ENCODE results near the gene MIGA2. TPM values are rescaled to one million over a fixed set of nuclear protein-coding genes. Genes with fewer than 3 reads are reported as not detected.

Gene MIGA2
- total and polyA plus RNA-seq, 9 of the 15 experiments (the other 6 are each of a cell fraction or from before 2014, with no cell fraction given): 0.15 to 54.1 (median 18.0) TPM

- Histone ChIP-seq H3K27me3 (ENCODE audit: control insufficient read depth in 2 of 2, insufficient read depth in 2 of 2, low read length in 2 of 2) (no peaks in the 10 kb centered on the region), H3K9ac (ENCODE audit: insufficient read depth in 1 of 2, low read depth in 2 of 2, low read length in 2 of 2) (no peak overlapping the region), H3K36me3 (ENCODE audit: control insufficient read depth, insufficient read depth, low read length) (peaks cover 34% of the 10 kb centered on the region; the same call in 2 of the 3 replicates), H4K20me1 (replicated peaks; ENCODE audit: control insufficient read depth, insufficient read depth, low read length) (peaks cover 3% of the 10 kb centered on the region; the same call in 1 of the 2 replicates), H3K9me3 (replicated peaks; ENCODE audit: control insufficient read depth, insufficient read depth, low read depth, low read length) (no peaks in the 10 kb centered on the region), H2AFZ (ENCODE audit: low read depth, low read length) (no peak overlapping the region), H3K4me3 (no peak overlapping the region), H3K79me2 (ENCODE audit: control insufficient read depth, insufficient read depth, low read length) (peaks cover 48% of the 10 kb centered on the region), H3K9me1 (ENCODE audit: control insufficient read depth, insufficient read depth, low read length) (no peaks in the 10 kb centered on the region), H3K4me1 (replicated peaks in 1 of 2; ENCODE audit: control insufficient read depth in 2 of 2, insufficient read depth in 2 of 2, low read length in 2 of 2) (peaks cover 4 to 13% of the 10 kb centered on the region in 2 experiments), H3K27ac (ENCODE audit: extremely low read depth, low read depth, low read length) (no peak overlapping the region), H3K4me2 (ENCODE audit: insufficient read depth, low read length) (no peak overlapping the region)
- BruUV-seq (replicated peaks): no TSS peak
- DNase-seq (ENCODE audit: extremely low read depth in 1 of 4, low spot score in 3 of 4) (no peak), ATAC-seq (no peak), FAIRE-seq (peak; percentile 44)
- POLR2A ChIA-PET: no interaction called here
- WGBS (ENCODE audit: insufficient coverage, low coverage, missing lambda C conversion rate): 78% methylated on average over 4 of the region's 4 CpGs
- CTCF ChIA-PET (ENCODE audit: low intra/inter-chr PET ratio): no interaction called here
- intact Hi-C loops (cut with micrococcal nuclease): no loop called here
- in situ Hi-C loops (cut with MboI): no loop called here
- TF ChIP-seq NFIC (IDR thresholded peaks at IDR 0.05): peak; percentile 75; the same call in 1 of the 2 replicates
- TF ChIP-seq PCBP1 (IDR thresholded peaks at IDR 0.05; ENCODE audit: low read depth, low read length, poor library complexity, severe bottlenecking): no peak
- no peak for TF ChIP-seq ETV6 (IDR thresholded peaks at IDR 0.05; ENCODE audit: borderline replicate concordance in 1 of 2, low read depth in 2 of 2, low read length in 1 of 2)
- no peak for TF ChIP-seq ETV6 (CRISPR knock-in tag; IDR thresholded peaks at IDR 0.05; ENCODE audit: borderline replicate concordance)
- TF ChIP-seq GABPA (tag; conservative IDR thresholded peaks at IDR 0.05; ENCODE audit: low read depth): no peak
Measured at GRCh38 chr9:129118799-129119198, 82.4 kb downstream of the MIGA2 start.

GRCh38 chr9:129121483-129121882 lies 85.1 kb downstream of the MIGA2 start:
- in situ Hi-C loops (cut with MboI): no loop called here
- FAIRE-seq: no peak
- POLR2A ChIA-PET: interaction anchor here (0.7 to 1.0 kb wide), 2 partner anchors 9 to 15 kb away, joined by 3 to 4 read pairs; no protein-coding TSS in a partner anchor
- TF ChIP-seq MITF (IDR thresholded peaks at IDR 0.05): no peak
- TF ChIP-seq PHB2 (IDR thresholded peaks at IDR 0.05; ENCODE audit: low read depth): no peak
- TF ChIP-seq NFYB (IDR thresholded peaks at IDR 0.05; ENCODE audit: extremely low read depth, insufficient read length): no peak
- TF ChIP-seq HDAC6 (IDR thresholded peaks at IDR 0.05; ENCODE audit: low read depth, low read length): no peak
- TF ChIP-seq SIN3B (IDR thresholded peaks at IDR 0.05; ENCODE audit: low read depth): no peak
- no peak for TF ChIP-seq ELF1 (tag; IDR thresholded peaks at IDR 0.05)
- TF ChIP-seq GABPB2 (CRISPR knock-in tag; conservative IDR thresholded peaks at IDR 0.05): no peak
- no peak for TF ChIP-seq ZNF174 (CRISPR knock-in tag; IDR thresholded peaks at IDR 0.05)
- TF ChIP-seq CBX8 (IDR thresholded peaks at IDR 0.05; ENCODE audit: borderline replicate concordance, extremely low read depth, low read depth, low read length, poor library complexity, severe bottlenecking): no peak
- TF ChIP-seq MEF2A (IDR thresholded peaks at IDR 0.05; ENCODE audit: control insufficient read depth, low read depth, low read length): no peak
- TF ChIP-seq YBX1 (IDR thresholded peaks at IDR 0.05): no peak
- no peak for TF ChIP-seq LARP7 (IDR thresholded peaks at IDR 0.05)

More at GRCh38 chr9:129121483-129121882, 85.1 kb downstream of the MIGA2 start:
- no TSS peak for BruUV-seq (replicated peaks)
- Histone ChIP-seq H3K9ac (ENCODE audit: insufficient read depth in 1 of 2, low read depth in 2 of 2, low read length in 2 of 2) (no peak overlapping the region), H2AFZ (ENCODE audit: low read depth, low read length) (no peak overlapping the region), H3K9me3 (replicated peaks; ENCODE audit: control insufficient read depth, insufficient read depth, low read depth, low read length) (no peaks in the 10 kb centered on the region), H3K27me3 (ENCODE audit: control insufficient read depth in 2 of 2, insufficient read depth in 2 of 2, low read length in 2 of 2) (no peaks in the 10 kb centered on the region), H3K36me3 (ENCODE audit: control insufficient read depth, insufficient read depth, low read length) (peaks cover 48% of the 10 kb centered on the region), H3K9me1 (ENCODE audit: control insufficient read depth, insufficient read depth, low read length) (no peaks in the 10 kb centered on the region), H3K27ac (ENCODE audit: extremely low read depth, low read depth, low read length) (no peak overlapping the region), H3K4me3 (no peak overlapping the region), H3K4me1 (replicated peaks in 1 of 2; ENCODE audit: control insufficient read depth in 2 of 2, insufficient read depth in 2 of 2, low read length in 2 of 2) (no peaks in the 10 kb centered on the region; a peak in 2 of 5 replicates), H3K79me2 (ENCODE audit: control insufficient read depth, insufficient read depth, low read length) (peaks cover 26% of the 10 kb centered on the region), H3K4me2 (ENCODE audit: insufficient read depth, low read length) (no peak overlapping the region), H4K20me1 (replicated peaks; ENCODE audit: control insufficient read depth, insufficient read depth, low read length) (no peaks in the 10 kb centered on the region)
- CTCF ChIA-PET (ENCODE audit: low intra/inter-chr PET ratio): no interaction called here
- WGBS (ENCODE audit: insufficient coverage, low coverage, missing lambda C conversion rate): 60% methylated on average over 3 of the region's 3 CpGs
- no peak for DNase-seq (ENCODE audit: extremely low read depth in 1 of 4, low spot score in 3 of 4)
- intact Hi-C loops (cut with micrococcal nuclease): no loop called here
- no peak for ATAC-seq
